Gastroesophageal sphincter (tissue), 3 donors: ENCODE data around the gene PIBF1.

Source experiments
- CTCF ChIP-seq, 4 experiments: fragments of 200-600 bp in 2 of 4; fragments of 450-650 bp in 2 of 4; sonication (generic) in 1 of 4; IDR thresholded peaks; one replicate each; pipeline ENCODE4 v1.5.1; 2017 to 2019; ENCODE audit warnings: antibody characterized with exemption in 4 of 4, mild to moderate bottlenecking in 2 of 4, moderate library complexity in 2 of 4
- EP300 ChIP-seq: sonication (generic); formaldehyde crosslinking; IDR thresholded peaks from one replicate; pipeline ENCODE4 v1.6.1; 2017; ENCODE audit warnings: antibody characterized with exemption, mild to moderate bottlenecking
- POLR2A ChIP-seq, 2 donors: fragments of 450-650 bp; IDR thresholded peaks; one replicate each; pipeline ENCODE4 v1.6.1; 2017; ENCODE audit warnings: antibody characterized with exemption in 2 of 2, mild to moderate bottlenecking in 2 of 2, moderate library complexity in 1 of 2
- POLR2AphosphoS5 ChIP-seq: sonication (generic); formaldehyde crosslinking; IDR thresholded peaks from one replicate; pipeline ENCODE4 v1.6.1; 2017; ENCODE audit warnings: antibody characterized with exemption

DNA sequence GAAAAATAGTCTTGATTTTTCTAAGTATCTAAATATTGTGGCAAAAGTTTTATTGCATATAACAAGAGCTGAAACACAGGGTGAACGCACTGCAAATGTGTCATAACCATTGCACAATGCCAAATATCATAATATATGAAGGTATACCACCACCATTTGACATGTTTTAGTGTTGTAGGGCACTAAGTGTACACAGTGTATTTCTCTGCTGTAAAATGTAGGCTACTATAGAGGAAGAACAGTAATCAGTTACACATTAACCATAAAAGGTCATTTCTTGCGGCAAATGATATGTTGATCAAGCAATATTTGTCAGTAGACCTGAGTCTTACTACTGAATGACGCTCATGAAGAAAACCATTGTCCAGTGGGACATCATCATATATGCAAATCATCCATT lies 258.6 kb downstream of the PIBF1 start:
- TF ChIP-seq EP300 (no peak), CTCF (IDR thresholded peaks at IDR 0.05) (no peak), POLR2AphosphoS5 (no peak), POLR2A (IDR thresholded peaks at IDR 0.05) (no peak)
